ENCODE measurements around the gene NPAS4.

- no peak for TF ChIP-seq CTCF (conservative IDR thresholded peaks at IDR 0.05; ENCODE audit: low read length)
- no peak for TF ChIP-seq EZH2phosphoT487 (IDR thresholded peaks at IDR 0.05; ENCODE audit: borderline replicate concordance)
Measured at GRCh38 chr11:66469441-66469840, 48.6 kb downstream of the NPAS4 start.
